AG04450 (cell line): ENCODE results near the gene LRP1. TPM values are rescaled to one million over a fixed set of nuclear protein-coding genes. Genes with fewer than 3 reads are reported as not detected.

Source experiments
- CTCF ChIA-PET: fragments of 300-600, 350-600 bp; formaldehyde crosslinking; extraction: SDS; loops from one replicate; lab custom pipeline; 2022; ENCODE audit warnings: antibody characterized with exemption, inconsistent platforms; lab: Charles Lee
- POLR2A ChIA-PET: fragments of 350-600 bp; formaldehyde crosslinking; extraction: SDS; loops from one replicate; lab custom pipeline; 2021; ENCODE audit warnings: antibody characterized with exemption, inconsistent platforms; lab: Yijun Ruan, JAX
- DNase-seq: peaks from one replicate; pipeline ENCODE4 v3.0.0-alpha.2; 2011; ENCODE audit warnings: low read depth, low spot score
- H3K27ac ChIP-seq: one replicate; pipeline ENCODE4 v1.5.1; 2012; ENCODE audit warnings: low read depth, low read length, control low read depth
- H3K27me3 ChIP-seq: one replicate; pipeline ENCODE4 v1.6.0; 2012; ENCODE audit warnings: low read length; ENCODE audit not compliant: control insufficient read depth, insufficient read depth
- H3K4me3 ChIP-seq: 2 replicates; pipeline ENCODE4 v1.5.1; 2011; ENCODE audit warnings: mild to moderate bottlenecking, low read depth, low read length, control low read depth
- H3K9me3 ChIP-seq: 2 replicates; pipeline ENCODE4 v1.5.1; 2012; ENCODE audit warnings: low read length; ENCODE audit not compliant: control insufficient read depth, insufficient read depth
- CTCF ChIP-seq: IDR thresholded peaks from 2 replicates; pipeline ENCODE4 v1.5.1; 2011; ENCODE audit warnings: low read depth, low read length, control low read depth, inconsistent platforms
- polyA plus RNA-seq: library from polyadenylated mRNA; depleted of rRNA; stranded (reverse); fragments of >200 nt; gene quantifications from 2 replicates; pipeline ENCODE4 v1.2.3, GENCODE V29; 2011

LRP1 gene
- polyA plus RNA-seq, 1 experiment = 49.9 TPM

GRCh38 chr12:57231276-57232021 is 103.2 kb downstream of the LRP1 start:
- no peak for TF ChIP-seq CTCF
- DNase-seq = no peak
- H3K4me3 ChIP-seq = peak overlapping the region; percentile 87
- no peaks in the 10 kb centered on the region for H3K27me3 ChIP-seq
- CTCF ChIA-PET = interaction anchor here (0.9 to 4.8 kb wide), 6 partner anchors 8 to 222 kb away, joined by 3 to 46 read pairs (median 30); no protein-coding TSS in a partner anchor
- POLR2A ChIA-PET = interaction anchor here (2.1 to 2.6 kb wide), 3 partner anchors 8 to 120 kb away, joined by 10 to 58 read pairs (median 24); partner anchors contain the start of genes NXPH4 and STAT6
- H3K27ac ChIP-seq = no peak overlapping the region
- no peaks in the 10 kb centered on the region for H3K9me3 ChIP-seq

- ChIA-PET CTCF (interaction anchor here (0.9 to 4.8 kb wide), 4 partner anchors 7 to 109 kb away, joined by 3 to 45 read pairs (median 30); no protein-coding TSS in a partner anchor), POLR2A (interaction anchor here (0.8 kb wide), 1 partner anchor 18 kb away, joined by 3 read pairs; no protein-coding TSS in a partner anchor)
- Histone ChIP-seq H3K27me3 (no peaks in the 10 kb centered on the region), H3K4me3 (no peak overlapping the region), H3K27ac (no peak overlapping the region), H3K9me3 (no peaks in the 10 kb centered on the region)
- TF ChIP-seq CTCF = no peak
- no peak for DNase-seq
Observed at GRCh38 chr12:57232156-57232756, 104.0 kb downstream of the LRP1 start.

- no peak for TF ChIP-seq CTCF
- no peak overlapping the region for H3K4me3 ChIP-seq
- ChIA-PET CTCF (interaction anchor here (3.0 to 4.8 kb wide), 2 partner anchors 9 to 20 kb away, joined by 18 to 45 read pairs; no protein-coding TSS in a partner anchor), POLR2A (interaction anchor here (0.8 kb wide), 1 partner anchor 19 kb away, joined by 3 read pairs; no protein-coding TSS in a partner anchor)
- H3K27ac ChIP-seq = no peak overlapping the region
- H3K9me3 ChIP-seq = no peaks in the 10 kb centered on the region; the same call in 1 of the 2 replicates
- no peak for DNase-seq
- H3K27me3 ChIP-seq = no peaks in the 10 kb centered on the region
Observed at GRCh38 chr12:57233357-57234232, 105.3 kb downstream of the LRP1 start.

GRCh38 chr12:57234233-57234570 is 105.9 kb downstream of the LRP1 start:
- ChIA-PET POLR2A (no interaction called here), CTCF (interaction anchor here (3.0 kb wide), 1 partner anchor 8 kb away, joined by 18 read pairs; no protein-coding TSS in a partner anchor)
- H3K9me3 ChIP-seq = no peaks in the 10 kb centered on the region; the same call in 1 of the 2 replicates
- no peaks in the 10 kb centered on the region for H3K27me3 ChIP-seq
- H3K27ac ChIP-seq = no peak overlapping the region
- TF ChIP-seq CTCF = no peak
- H3K4me3 ChIP-seq = no peak overlapping the region
- DNase-seq = no peak
